H1 (cell line): ENCODE measurements around the gene S100A13. TPM values are rescaled to one million over a fixed set of nuclear protein-coding genes. Genes with fewer than 3 reads are reported as not detected.
A peak's percentile ranks its signal among the peaks of the same experiment; 100 is the strongest.

Source experiments
- CTCF ChIA-PET: fragments of 300-600 bp; sonication (Branson Sonifier 250); formaldehyde crosslinking; loops from one replicate; lab custom pipeline; 2021; ENCODE audit not compliant: partially characterized antibody; lab: Charles Lee
- POLR2A ChIA-PET: fragments of 300-600 bp; sonication (Branson Sonifier 250); formaldehyde crosslinking; loops from one replicate; lab custom pipeline; 2021; ENCODE audit warnings: inconsistent platforms; ENCODE audit not compliant: partially characterized antibody; lab: Charles Lee
- DNase-seq, 2 experiments: peaks; one replicate each; pipeline versions ENCODE4 v3.0.0 to v3.0.0-alpha.2; 2010 to 2022; ENCODE audit warnings: low spot score in 2 of 2, low read depth in 1 of 2, mixed read lengths in 1 of 2
- FAIRE-seq: peaks from 2 replicates; lab custom pipeline; 2011; peaks lifted over from hg19 to GRCh38; lab: Jason Lieb, UNC
- H2AFZ ChIP-seq: 2 replicates; pipeline ENCODE4 v1.8.1; 2012; ENCODE audit warnings: low read length, inconsistent platforms
- H2AK5ac ChIP-seq: 2 replicates; pipeline ENCODE4 v1.6.1; 2013; ENCODE audit warnings: low read depth, low read length
- H2BK120ac ChIP-seq: replicated peaks from 2 replicates; pipeline ENCODE3; 2013; ENCODE audit warnings: low read depth, low read length, inconsistent platforms
- H2BK12ac ChIP-seq: 2 replicates; pipeline ENCODE4 v1.6.1; 2013; ENCODE audit warnings: low read depth, low read length
- H2BK15ac ChIP-seq: 2 replicates; pipeline ENCODE4 v1.6.1; 2013; ENCODE audit warnings: low read length
- H2BK20ac ChIP-seq: 2 replicates; pipeline ENCODE4 v1.6.1; 2013; ENCODE audit warnings: low read length
- H2BK5ac ChIP-seq: 2 replicates; pipeline ENCODE4 v1.6.1; 2013; ENCODE audit warnings: low read depth, low read length
- H3K14ac ChIP-seq: 2 replicates; pipeline ENCODE4 v1.6.1; 2013; ENCODE audit warnings: inconsistent platforms; ENCODE audit not compliant: insufficient read length
- H3K18ac ChIP-seq: 2 replicates; pipeline ENCODE4 v1.6.1; 2013; ENCODE audit warnings: low read length; ENCODE audit errors: extremely low read depth
- H3K23ac ChIP-seq: 2 replicates; pipeline ENCODE4 v1.6.1; 2013; ENCODE audit warnings: inconsistent platforms; ENCODE audit not compliant: insufficient read length
- H3K23me2 ChIP-seq: 2 replicates; pipeline ENCODE4 v1.6.1; 2013; ENCODE audit warnings: low read depth, low read length
- H3K27ac ChIP-seq: 2 replicates; pipeline ENCODE4 v1.6.1; 2011; ENCODE audit warnings: low read depth, low read length, inconsistent platforms
- H3K27me3 ChIP-seq, 4 experiments: replicated peaks in 1 of 4; 1 replicate in 1 of 4; 2 replicates in 3 of 4; pipeline versions ENCODE4 v1.6.1 to v1.8.1; 2011 to 2013; ENCODE audit warnings: low read length in 3 of 4, mild to moderate bottlenecking in 3 of 4, inconsistent platforms in 2 of 4, mixed read lengths in 2 of 4, moderate library complexity in 1 of 4; ENCODE audit not compliant: control insufficient read depth in 3 of 4, insufficient read depth in 3 of 4; ENCODE audit errors: extremely low read depth in 1 of 4
- H3K36me3 ChIP-seq, 4 experiments: 2 replicates each; pipeline versions ENCODE4 v1.6.1 to v1.8.1; 2011 to 2013; ENCODE audit warnings: mild to moderate bottlenecking in 4 of 4, low read length in 3 of 4, moderate library complexity in 2 of 4, control low read depth in 1 of 4, inconsistent platforms in 1 of 4; ENCODE audit not compliant: insufficient read depth in 4 of 4, control insufficient read depth in 2 of 4
- H3K4ac ChIP-seq: replicated peaks from 2 replicates; pipeline ENCODE3; 2013; ENCODE audit warnings: low read length, low read depth, mixed read lengths, inconsistent platforms; ENCODE audit not compliant: insufficient read length
- H3K4me1 ChIP-seq, 4 experiments: replicated peaks in 1 of 4; 1 replicate in 1 of 4; 2 replicates in 3 of 4; pipeline versions ENCODE4 v1.6.1 to v1.8.1; 2011 to 2013; ENCODE audit warnings: low read length in 3 of 4, inconsistent platforms in 2 of 4, mixed read lengths in 1 of 4; ENCODE audit not compliant: insufficient read depth in 4 of 4, control insufficient read depth in 3 of 4
- H3K4me2 ChIP-seq, 2 experiments: 2 replicates each; pipeline versions ENCODE4 v1.6.1 to v1.8.1; 2011 to 2013; ENCODE audit warnings: low read depth in 2 of 2, low read length in 2 of 2, control low read depth in 1 of 2, inconsistent platforms in 1 of 2, mild to moderate bottlenecking in 1 of 2; ENCODE audit not compliant: insufficient read depth in 1 of 2
- H3K4me3 ChIP-seq, 4 experiments: fragments of 200-600, 300-600 bp in 1 of 4; sonication (generic), shearing (Covaris generic), sonication (Bioruptor Twin) in 1 of 4; 2 replicates each; pipeline versions ENCODE4 v1.5.1 to v1.8.1; 2011 to 2016; ENCODE audit warnings: low read length in 4 of 4, low read depth in 3 of 4, control low read depth in 2 of 4, inconsistent platforms in 2 of 4, mild to moderate bottlenecking in 2 of 4, mixed read lengths in 1 of 4, moderate library complexity in 1 of 4; ENCODE audit not compliant: insufficient read depth in 2 of 4; ENCODE audit errors: extremely low read depth in 1 of 4
- H3K56ac ChIP-seq: replicated peaks from 2 replicates; pipeline ENCODE3; 2013; ENCODE audit warnings: low read depth, mild to moderate bottlenecking, mixed read lengths, low read length, inconsistent platforms; ENCODE audit not compliant: insufficient read length
- H3K79me1 ChIP-seq: 2 replicates; pipeline ENCODE4 v1.6.1; 2013; ENCODE audit warnings: low read depth, low read length, control low read depth
- H3K79me2 ChIP-seq, 2 experiments: 2 replicates each; pipeline versions ENCODE4 v1.6.1 to v1.8.1; 2012 to 2013; ENCODE audit warnings: low read length in 2 of 2, mild to moderate bottlenecking in 2 of 2, inconsistent platforms in 1 of 2; ENCODE audit not compliant: insufficient read depth in 2 of 2, control insufficient read depth in 1 of 2
- H3K9ac ChIP-seq, 4 experiments: replicated peaks in 1 of 4; 1 replicate in 1 of 4; 2 replicates in 3 of 4; pipeline versions ENCODE4 v1.6.1 to v1.8.1; 2011 to 2013; ENCODE audit warnings: low read depth in 3 of 4, low read length in 3 of 4, control low read depth in 2 of 4, mild to moderate bottlenecking in 2 of 4, moderate library complexity in 2 of 4, inconsistent platforms in 1 of 4; ENCODE audit errors: extremely low read depth in 1 of 4
- H3K9me3 ChIP-seq, 2 experiments: 2 replicates each; pipeline versions ENCODE4 v1.6.1 to v1.8.1; 2012 to 2013; ENCODE audit warnings: mild to moderate bottlenecking in 2 of 2, moderate library complexity in 2 of 2, control low read depth in 1 of 2, inconsistent platforms in 1 of 2, low read depth in 1 of 2, low read length in 1 of 2, mixed read lengths in 1 of 2; ENCODE audit not compliant: insufficient read depth in 2 of 2
- H4K20me1 ChIP-seq, 2 experiments: replicated peaks in 1 of 2; 2 replicates each; pipeline versions ENCODE3 to v1.8.1; 2011 to 2013; ENCODE audit warnings: inconsistent platforms in 2 of 2, low read length in 2 of 2, mild to moderate bottlenecking in 1 of 2; ENCODE audit not compliant: insufficient read depth in 2 of 2, control insufficient read depth in 1 of 2
- H4K5ac ChIP-seq: 2 replicates; pipeline ENCODE4 v1.6.1; 2013; ENCODE audit warnings: low read length, low read depth, mixed read lengths, inconsistent platforms; ENCODE audit not compliant: insufficient read length
- H4K8ac ChIP-seq: 2 replicates; pipeline ENCODE4 v1.8.0; 2013; ENCODE audit warnings: mild to moderate bottlenecking, moderate library complexity, low read length, inconsistent platforms; ENCODE audit not compliant: insufficient read depth; ENCODE audit errors: extremely low read depth
- H4K91ac ChIP-seq: replicated peaks from 2 replicates; pipeline ENCODE3; 2013; ENCODE audit warnings: low read length, mixed read lengths, inconsistent platforms; ENCODE audit not compliant: insufficient read length
- CHD1 ChIP-seq: IDR thresholded peaks from 2 replicates; pipeline ENCODE4 v1.6.1; 2012; ENCODE audit warnings: low read depth, low read length, improper control_type of control experiment
- EGR1 ChIP-seq: IDR thresholded peaks from 2 replicates; pipeline ENCODE4 v1.6.1; 2011; ENCODE audit warnings: low read depth, low read length, borderline replicate concordance
- FOSL1 ChIP-seq: IDR thresholded peaks from 2 replicates; pipeline ENCODE4 v1.6.1; 2011; ENCODE audit warnings: mild to moderate bottlenecking, low read depth, low read length, moderate library complexity; ENCODE audit not compliant: insufficient read depth
- MAX ChIP-seq: IDR thresholded peaks from 2 replicates; pipeline ENCODE4 v1.6.1; 2012; ENCODE audit warnings: inconsistent platforms
- RAD21 ChIP-seq, 2 experiments: IDR thresholded peaks in 1 of 2; conservative IDR thresholded peaks in 1 of 2; 2 replicates each; pipeline ENCODE4 v1.6.1; 2011; ENCODE audit warnings: low read depth in 2 of 2, low read length in 2 of 2, improper control_type of control experiment in 1 of 2, inconsistent platforms in 1 of 2, mild to moderate bottlenecking in 1 of 2, moderate library complexity in 1 of 2
- RNF2 ChIP-seq: fragments of 200-900, 300-1000 bp; sonication (generic); IDR thresholded peaks from 2 replicates; pipeline ENCODE4 v1.7.1; 2016; ENCODE audit warnings: borderline replicate concordance, low read depth, mild to moderate bottlenecking, antibody characterized with exemption, low read length; ENCODE audit not compliant: poor library complexity, severe bottlenecking; ENCODE audit errors: missing control alignments
- SIN3A ChIP-seq, 2 experiments: IDR thresholded peaks in 1 of 2; conservative IDR thresholded peaks in 1 of 2; 2 replicates each; pipeline ENCODE4 v1.6.1; 2011 to 2012; ENCODE audit warnings: low read length in 2 of 2, improper control_type of control experiment in 1 of 2, low read depth in 1 of 2, mild to moderate bottlenecking in 1 of 2
- TCF12 ChIP-seq: IDR thresholded peaks from 2 replicates; pipeline ENCODE4 v1.6.1; 2011; ENCODE audit warnings: low read depth, mild to moderate bottlenecking, low read length
- YY1 ChIP-seq: IDR thresholded peaks from 2 replicates; pipeline ENCODE4 v1.6.1; 2011; ENCODE audit warnings: low read depth, mild to moderate bottlenecking, low read length
- WGBS, 2 experiments: shearing (Covaris generic) in 1 of 2; methylation state at CpG; one replicate each; pipeline versions ENCODE4 v1.1.6 to v1.1.7; 2013 to 2015; ENCODE audit warnings: low lambda C conversion rate in 2 of 2, mixed read lengths in 2 of 2, inconsistent platforms in 1 of 2, low coverage in 1 of 2, missing lambda C conversion rate in 1 of 2; ENCODE audit not compliant: insufficient replicate concordance in 2 of 2, insufficient coverage in 1 of 2, insufficient read length in 1 of 2; ENCODE audit errors: extremely low coverage in 1 of 2, missing lambda C conversion rate in 1 of 2; 5-methylcytosine and 5-hydroxymethylcytosine counted together
- polyA plus RNA-seq, 7 experiments: library from polyadenylated mRNA; depleted of rRNA in 3 of 7; stranded (reverse) in 5 of 7; unstranded in 2 of 7; fragments of >200 nt in 5 of 7; fragments of 200-250 nt in 2 of 7; gene quantifications; 1 replicate in 5 of 7; 2 replicates in 1 of 7; 4 replicates in 1 of 7; pipeline versions ENCODE4 v1.2.1 to v1.2.3, GENCODE V29; 2011 to 2013; ENCODE audit warnings: missing spikeins in 2 of 7, mixed read lengths in 2 of 7
- total RNA-seq: library from RNA; stranded (reverse); fragmentation: NEBNext Ultra II Directional; extraction: Animal tissue kit (Norgen Biotek cat#: 25700); gene quantifications from 2 replicates; pipeline ENCODE4 v1.2.1, GENCODE V29; 2021

The S100A13 gene
- total and polyA plus RNA-seq, 2 of the 8 experiments (the other 6 are each of a cell fraction or from before 2014, with no cell fraction given), result 63.6 to 127 TPM

- Histone ChIP-seq H3K27me3 (no peaks in the 10 kb centered on the region), H3K4me3 (no peak overlapping the region), H3K27ac (no peak overlapping the region), H3K79me1 (no peaks in the 10 kb centered on the region), H3K23me2 (no peaks in the 10 kb centered on the region; the same call in none of the 2 replicates), H2BK20ac (no peak overlapping the region), H3K36me3 (peaks cover 0 to 6% (median 0%) of the 10 kb centered on the region in 4 experiments; a peak in 4 of 8 replicates), H3K23ac (no peak overlapping the region), H2AFZ (no peak overlapping the region), H3K4me1 (peaks cover 0 to 13% (median 5%) of the 10 kb centered on the region in 4 experiments; a peak in 6 of 7 replicates), H2BK5ac (no peak overlapping the region), H3K56ac (no peak overlapping the region), H2BK15ac (no peak overlapping the region), H3K4me2 (no peak overlapping the region), H4K91ac (no peak overlapping the region), H3K9me3 (no peaks in the 10 kb centered on the region), H3K79me2 (no peaks in the 10 kb centered on the region), H2BK12ac (no peak overlapping the region), H3K4ac (no peak overlapping the region), H3K14ac (no peak overlapping the region), H2BK120ac (no peak overlapping the region), H2AK5ac (no peak overlapping the region), H3K9ac (no peak overlapping the region), H4K8ac (no peak overlapping the region), H4K20me1 (no peaks in the 10 kb centered on the region), H4K5ac (no peak overlapping the region), H3K18ac (no peak overlapping the region)
- FAIRE-seq (peak; percentile 19), DNase-seq (peak; percentile 54 to 89)
- WGBS, 2 experiments, result 43% methylated on average over 6 of the region's 6 CpGs; no CpG with 5 or more reads in 1 of the 2 experiments
- POLR2A ChIA-PET, result interaction anchor here (0.6 to 15.3 kb wide), 7 partner anchors 10 to 78 kb away, joined by 3 to 261 read pairs (median 3); partner anchors contain the start of genes CHTOP, S100A1 and S100A13
- CTCF ChIA-PET, result interaction anchor here (0.6 to 15.9 kb wide), 27 partner anchors 10 to 460 kb away, joined by 3 to 224 read pairs (median 4); partner anchors contain the start of genes PGLYRP4, S100A1, S100A13 and S100A6
- TF ChIP-seq TCF12 (no peak), RNF2 (no peak), CHD1 (no peak), RAD21 (IDR thresholded peaks at IDR 0.05 in 1 of 2, conservative IDR thresholded peaks at IDR 0.05 in 1 of 2; ENCODE audit: low read depth in 2 of 2, low read length in 2 of 2) (peak; percentile 67 to 83), SIN3A (conservative IDR thresholded peaks at IDR 0.05 in 1 of 2, IDR thresholded peaks at IDR 0.05 in 1 of 2; ENCODE audit: low read depth in 1 of 2, low read length in 2 of 2) (peak; percentile 59 to 86; a peak in 2 of 4 replicates), YY1 (peak; percentile 75), EGR1 (no peak), MAX (peak; percentile 71; the same call in 1 of the 2 replicates), FOSL1 (no peak)
These were observed 9.6 kb downstream of the S100A13 start for GRCh38 chr1:153617663-153618062.
